SU-DHL-6 (cell line): ENCODE results near the gene TMEM60.

ENCODE experiments used
- H2AFZ ChIP-seq: fragments of 200-600 bp; sonication (generic); 2 replicates; pipeline ENCODE4 v1.6.1; 2014; ENCODE audit warnings: low read depth, mild to moderate bottlenecking, moderate library complexity, mixed read lengths, antibody characterized with exemption, low read length; ENCODE audit not compliant: severe bottlenecking
- H3F3A ChIP-seq: fragments of 200-600 bp; shearing (Covaris generic); 2 replicates; pipeline ENCODE4 v1.6.0; 2016; ENCODE audit warnings: antibody characterized with exemption, mild to moderate bottlenecking; ENCODE audit not compliant: insufficient read depth
- H3K27ac ChIP-seq: fragments of 200-600 bp; sonication (generic); 2 replicates; pipeline ENCODE4 v1.5.1; 2016; ENCODE audit warnings: low read depth, mild to moderate bottlenecking, low read length, moderate library complexity, mixed read lengths
- H3K27me3 ChIP-seq: fragments of 200-600 bp; sonication (generic), shearing (Covaris generic); 2 replicates; pipeline ENCODE4 v1.6.0; 2014; ENCODE audit warnings: mild to moderate bottlenecking, low read length
- H3K36me3 ChIP-seq: fragments of 200-600 bp; sonication (generic); 2 replicates; pipeline ENCODE4 v1.6.1; 2014; ENCODE audit warnings: mild to moderate bottlenecking, low read length, mixed read lengths
- H3K4me2 ChIP-seq: fragments of 300-600, 200-600 bp; shearing (Covaris generic), sonication (generic); 2 replicates; pipeline ENCODE4 v1.6.0; 2014; ENCODE audit warnings: low read length, low read depth, mild to moderate bottlenecking; ENCODE audit not compliant: poor library complexity, severe bottlenecking
- H3K4me3 ChIP-seq: fragments of 200-600 bp; sonication (generic); 2 replicates; pipeline ENCODE4 v1.5.1; 2014; ENCODE audit warnings: antibody characterized with exemption, low read length, mild to moderate bottlenecking, mixed read lengths; ENCODE audit not compliant: insufficient read depth, poor library complexity, severe bottlenecking
- H3K79me2 ChIP-seq: fragments of 200-600 bp; sonication (generic); 2 replicates; pipeline ENCODE4 v1.6.1; 2014; ENCODE audit warnings: mild to moderate bottlenecking, low read length, moderate library complexity; ENCODE audit not compliant: insufficient read depth
- H3K9ac ChIP-seq: fragments of 200-600 bp; sonication (generic); 2 replicates; pipeline ENCODE4 v1.7.0; 2014; ENCODE audit warnings: mild to moderate bottlenecking, low read length
- H3K9me2 ChIP-seq: fragments of 200-600 bp; sonication (generic); replicated peaks from 2 replicates; pipeline ENCODE4 v1.6.1; 2014; ENCODE audit warnings: low read length; ENCODE audit not compliant: insufficient read depth
- H3K9me3 ChIP-seq: fragments of 200-600 bp; sonication (generic); 2 replicates; pipeline ENCODE4 v1.6.1; 2014; ENCODE audit warnings: low read length, mixed read lengths; ENCODE audit not compliant: insufficient read depth
- H4K20me1 ChIP-seq: fragments of 200-600 bp; sonication (generic); 2 replicates; pipeline ENCODE4 v1.6.1; 2014; ENCODE audit warnings: low read depth, mild to moderate bottlenecking, antibody characterized with exemption, low read length, moderate library complexity, mixed read lengths
- CTCF ChIP-seq: fragments of 200-600 bp; sonication (generic); IDR thresholded peaks from one replicate; pipeline ENCODE4 v1.5.1; 2017; ENCODE audit warnings: antibody characterized with exemption, mild to moderate bottlenecking, low read length, moderate library complexity; ENCODE audit not compliant: insufficient read depth, poor library complexity, severe bottlenecking
- EZH2phosphoT487 ChIP-seq: fragments of 200-600 bp; sonication (generic), shearing (Covaris generic); conservative IDR thresholded peaks from 2 replicates; pipeline ENCODE4 v1.6.1; 2018; ENCODE audit warnings: mild to moderate bottlenecking, antibody characterized with exemption, low read length, moderate library complexity, mixed read lengths

Gene TMEM60

GRCh38 chr7:77799078-77799964, 1.1 kb upstream of the TMEM60 start:
- peak overlapping the region; percentile 84 for H3K27ac ChIP-seq
- no peaks in the 10 kb centered on the region for H3K9me2 ChIP-seq
- H4K20me1 ChIP-seq, result peaks cover 16% of the 10 kb centered on the region
- H3F3A ChIP-seq, result peaks cover 36% of the 10 kb centered on the region
- H2AFZ ChIP-seq, result no peak overlapping the region
- H3K79me2 ChIP-seq, result peaks cover 97% of the 10 kb centered on the region
- peak overlapping the region; percentile 92 for H3K4me2 ChIP-seq
- no peak for TF ChIP-seq CTCF
- TF ChIP-seq EZH2phosphoT487, result no peak
- H3K4me3 ChIP-seq, result peak overlapping the region; percentile 86
- H3K27me3 ChIP-seq, result no peaks in the 10 kb centered on the region
- peaks cover 6% of the 10 kb centered on the region for H3K36me3 ChIP-seq
- no peaks in the 10 kb centered on the region for H3K9me3 ChIP-seq
- H3K9ac ChIP-seq, result peak overlapping the region; percentile 79

GRCh38 chr7:77797734-77798393, 370 bp downstream of the TMEM60 start:
- Histone ChIP-seq H3K4me3 (peak overlapping the region; percentile 72), H2AFZ (peak overlapping the region; percentile 1), H4K20me1 (peaks cover 14% of the 10 kb centered on the region), H3K4me2 (peak overlapping the region; percentile 85), H3K36me3 (peaks cover 6% of the 10 kb centered on the region), H3K9me2 (no peaks in the 10 kb centered on the region), H3K9me3 (no peaks in the 10 kb centered on the region), H3F3A (peaks cover 32% of the 10 kb centered on the region), H3K9ac (peak overlapping the region; percentile 79), H3K79me2 (peaks cover 94% of the 10 kb centered on the region), H3K27me3 (no peaks in the 10 kb centered on the region), H3K27ac (peak overlapping the region; percentile 56)
- TF ChIP-seq EZH2phosphoT487 (no peak), CTCF (no peak)

GRCh38 chr7:77796960-77797359, 1.3 kb downstream of the TMEM60 start:
- TF ChIP-seq CTCF, result no peak
- TF ChIP-seq EZH2phosphoT487, result no peak
- H3K27ac ChIP-seq, result peak overlapping the region; percentile 56
- peak overlapping the region; percentile 79 for H3K9ac ChIP-seq
- H3F3A ChIP-seq, result peaks cover 31% of the 10 kb centered on the region
- H3K4me2 ChIP-seq, result peak overlapping the region; percentile 85
- no peaks in the 10 kb centered on the region for H3K9me2 ChIP-seq
- H2AFZ ChIP-seq, result no peak overlapping the region
- no peaks in the 10 kb centered on the region for H3K9me3 ChIP-seq
- H3K27me3 ChIP-seq, result no peaks in the 10 kb centered on the region
- H3K36me3 ChIP-seq, result peaks cover 6% of the 10 kb centered on the region
- H3K4me3 ChIP-seq, result peak overlapping the region; percentile 72
- peaks cover 11% of the 10 kb centered on the region for H4K20me1 ChIP-seq
- H3K79me2 ChIP-seq, result peaks cover 85% of the 10 kb centered on the region
